HepG2 (cell line): ENCODE results near the gene ADM. TPM values are rescaled to one million over a fixed set of nuclear protein-coding genes. Genes with fewer than 3 reads are reported as not detected.

ENCODE experiments used
- ATAC-seq: fragments of 200-7000 bp; cut with Tn5 transposase; 3 replicates; pipeline ENCODE4 v1.9.1; 2020; ENCODE audit warnings: mild to moderate bottlenecking, moderate library complexity
- BruUV-seq: library from RNA; stranded (reverse); fragments of 400-500 nt; replicated peaks from 2 replicates; lab custom pipeline; 2021; lab: Mats Ljungman, UMichigan
- CTCF ChIA-PET: fragments of 300-600 bp; formaldehyde crosslinking; extraction: SDS; loops from one replicate; lab custom pipeline; 2021; ENCODE audit warnings: low total read pairs, inconsistent platforms, low intra/inter-chr PET ratio; lab: Yijun Ruan, JAX
- POLR2A ChIA-PET: fragments of 350-600 bp; sonication (Branson Sonifier 250); formaldehyde crosslinking; loops from one replicate; lab custom pipeline; 2020; ENCODE audit warnings: antibody characterized with exemption, inconsistent platforms; lab: Yijun Ruan, JAX
- DNase-seq: peaks from one replicate; pipeline ENCODE4 v3.0.0-alpha.2; 2015; ENCODE audit warnings: low spot score
- FAIRE-seq: peaks from 3 replicates; lab custom pipeline; 2011; peaks lifted over from hg19 to GRCh38; lab: Jason Lieb, UNC
- H2AFZ ChIP-seq: one replicate; pipeline ENCODE4 v1.6.1; 2011; ENCODE audit warnings: low read length, inconsistent platforms
- H3K27ac ChIP-seq: fragments of 300-600 bp; 3 replicates; pipeline ENCODE4 v1.8.0; 2011; ENCODE audit warnings: mixed run types, mild to moderate bottlenecking, mixed read lengths, low read length, inconsistent platforms; ENCODE audit not compliant: insufficient read depth; ENCODE audit errors: extremely low read length
- H3K27me3 ChIP-seq, 2 experiments: fragments of 200-600 bp in 1 of 2; 2 replicates in 1 of 2; 3 replicates in 1 of 2; pipeline versions ENCODE4 v1.6.0 to v1.8.0; 2011; ENCODE audit warnings: low read length in 2 of 2, mild to moderate bottlenecking in 2 of 2, moderate library complexity in 2 of 2, inconsistent platforms in 1 of 2; ENCODE audit not compliant: insufficient read depth in 2 of 2, control insufficient read depth in 1 of 2
- H3K36me3 ChIP-seq, 2 experiments: fragments of 200-600 bp in 1 of 2; replicated peaks in 1 of 2; 2 replicates in 1 of 2; 3 replicates in 1 of 2; pipeline versions ENCODE4 v1.5.1 to v1.8.0; 2011; ENCODE audit warnings: low read length in 2 of 2, inconsistent platforms in 1 of 2; ENCODE audit not compliant: insufficient read depth in 2 of 2, control insufficient read depth in 1 of 2
- H3K4me1 ChIP-seq: 2 replicates; pipeline ENCODE4 v1.5.1; 2012; ENCODE audit warnings: low read length, inconsistent platforms; ENCODE audit not compliant: insufficient read depth
- H3K4me2 ChIP-seq: 2 replicates; pipeline ENCODE4 v1.6.0; 2011; ENCODE audit warnings: low read depth, low read length, inconsistent platforms
- H3K4me3 ChIP-seq, 3 experiments: fragments of 200-600 bp in 1 of 3; sonication (generic), shearing (Covaris generic) in 1 of 3; replicated peaks in 1 of 3; 2 replicates each; pipeline ENCODE4 v1.5.1; 2011 to 2016; ENCODE audit warnings: low read length in 3 of 3, inconsistent platforms in 2 of 3, low read depth in 2 of 3, mild to moderate bottlenecking in 2 of 3, control low read depth in 1 of 3, mixed read lengths in 1 of 3; ENCODE audit not compliant: insufficient read depth in 1 of 3
- H3K79me2 ChIP-seq: one replicate; pipeline ENCODE4 v1.6.1; 2011; ENCODE audit warnings: low read length, inconsistent platforms; ENCODE audit not compliant: insufficient read depth
- H3K9ac ChIP-seq: 2 replicates; pipeline ENCODE4 v1.6.0; 2011; ENCODE audit warnings: mild to moderate bottlenecking, low read depth, low read length, inconsistent platforms; ENCODE audit not compliant: insufficient read depth
- H3K9me3 ChIP-seq: 2 replicates; pipeline ENCODE4 v1.5.1; 2012; ENCODE audit warnings: mild to moderate bottlenecking, low read length
- H4K20me1 ChIP-seq: 2 replicates; pipeline ENCODE4 v1.6.0; 2011; ENCODE audit warnings: inconsistent platforms, mild to moderate bottlenecking, low read length, moderate library complexity; ENCODE audit not compliant: insufficient read depth
- AGO2 ChIP-seq: fragments of 200-400 bp; formaldehyde crosslinking; optimal IDR thresholded peaks from 2 replicates; pipeline ENCODE3; 2017; ENCODE audit warnings: mild to moderate bottlenecking, low read depth, low read length, moderate library complexity
- ARID2 ChIP-seq: sonication (generic); formaldehyde crosslinking; IDR thresholded peaks from 2 replicates; pipeline ENCODE4 v1.8.1; 2022; ENCODE audit warnings: mild to moderate bottlenecking, missing genetic modification reagents, borderline replicate concordance
- CREB3 ChIP-seq: sonication (generic); formaldehyde crosslinking; IDR thresholded peaks from 2 replicates; pipeline ENCODE4 v1.5.0; 2020; ENCODE audit warnings: missing genetic modification reagents
- GMEB1 ChIP-seq: sonication (generic); formaldehyde crosslinking; IDR thresholded peaks from 2 replicates; pipeline ENCODE4 v1.5.1; 2020; ENCODE audit warnings: missing genetic modification reagents, mild to moderate bottlenecking, borderline replicate concordance
- HDAC2 ChIP-seq: sonication (generic); formaldehyde crosslinking; IDR thresholded peaks from 2 replicates; pipeline ENCODE4 v1.4.0; 2020; ENCODE audit warnings: missing genetic modification reagents
- ISL2 ChIP-seq: sonication (generic); formaldehyde crosslinking; IDR thresholded peaks from 2 replicates; pipeline ENCODE4 v1.5.0; 2020; ENCODE audit warnings: missing genetic modification reagents
- JUN ChIP-seq: sonication (generic); formaldehyde crosslinking; IDR thresholded peaks from 2 replicates; pipeline ENCODE4 v1.4.0; 2020; ENCODE audit warnings: mild to moderate bottlenecking, missing genetic modification reagents
- MYC ChIP-seq: sonication (generic); formaldehyde crosslinking; IDR thresholded peaks from 2 replicates; pipeline ENCODE4 v1.9.0; 2021; ENCODE audit warnings: missing genetic modification reagents, borderline replicate concordance
- ZBTB7B ChIP-seq: sonication (generic); formaldehyde crosslinking; IDR thresholded peaks from 2 replicates; pipeline ENCODE4 v1.4.0; 2020; ENCODE audit warnings: missing genetic modification reagents
- ZNF101 ChIP-seq: sonication (generic); formaldehyde crosslinking; IDR thresholded peaks from 2 replicates; pipeline ENCODE4 v1.4.0; 2020; ENCODE audit warnings: mild to moderate bottlenecking, low read depth, missing genetic modification reagents, borderline replicate concordance
- ZNF609 ChIP-seq: sonication (generic); formaldehyde crosslinking; IDR thresholded peaks from 2 replicates; pipeline ENCODE4 v1.4.0; 2020; ENCODE audit warnings: mild to moderate bottlenecking, missing genetic modification reagents, borderline replicate concordance
- ZNF776 ChIP-seq: sonication (generic); formaldehyde crosslinking; IDR thresholded peaks from 2 replicates; pipeline ENCODE4 v1.4.0; 2020; ENCODE audit warnings: mild to moderate bottlenecking, missing genetic modification reagents
- ZNF788 ChIP-seq: sonication (generic); formaldehyde crosslinking; IDR thresholded peaks from 2 replicates; pipeline ENCODE4 v1.5.0; 2020; ENCODE audit warnings: mild to moderate bottlenecking, missing genetic modification reagents, borderline replicate concordance
- WGBS: methylation state at CpG from one replicate; pipeline ENCODE4 v1.1.6; 2017; ENCODE audit warnings: low lambda C conversion rate; 5-methylcytosine and 5-hydroxymethylcytosine counted together
- in situ Hi-C: cut with HindIII; loops from 2 replicates; pipeline ENCODE4 v1.10.0; 2017; ENCODE audit warnings: low pct_unique_long_range_greater_than_20kb; ENCODE audit not compliant: extremely low pct_ligation_motif_present
- intact Hi-C: fragments of 100-400 bp; cut with micrococcal nuclease; formaldehyde crosslinking; loops from one replicate; pipeline ENCODE4 v1.10.0; 2022; ENCODE audit not compliant: unreplicated experiment
- polyA plus RNA-seq, 8 experiments: library from polyadenylated mRNA; depleted of rRNA in 3 of 8; stranded (reverse) in 7 of 8; unstranded in 1 of 8; fragments of >200 nt; fragmentation: Illumina TruSeq in 4 of 8; extraction: Trizol in 4 of 8; gene quantifications; 2 replicates each; pipeline versions ENCODE4 v1.2.1 to v1.2.3, GENCODE V29; 2011 to 2016; ENCODE audit warnings: low read depth in 4 of 8, missing spikeins in 1 of 8, mixed read lengths in 1 of 8; ENCODE audit not compliant: insufficient read depth in 1 of 8
- total RNA-seq, 5 experiments: library from RNA; depleted of rRNA; stranded (reverse); fragments of >200 nt; fragmentation: Illumina TruSeq; extraction: Trizol; gene quantifications; 2 replicates each; pipeline ENCODE4 v1.2.3, GENCODE V29; 2016; ENCODE audit warnings: low read depth in 1 of 5

ADM gene
- total and polyA plus RNA-seq, 2 of the 13 experiments (the other 11 are each of a cell fraction or from before 2014, with no cell fraction given) = 10.7 to 26.1 TPM

GRCh38 chr11:10288881-10289764 is 15.8 kb upstream of the ADM start:
- Histone ChIP-seq H3K4me3 (peak overlapping the region; percentile 17 to 70 (median 38); a peak in 5 of 6 replicates), H3K27me3 (no peaks in the 10 kb centered on the region; a peak in 1 of 5 replicates), H3K4me2 (peak overlapping the region; percentile 74), H3K9me3 (no peaks in the 10 kb centered on the region), H2AFZ (no peak overlapping the region), H3K9ac (peak overlapping the region; percentile 63), H3K79me2 (peaks cover 59% of the 10 kb centered on the region), H3K27ac (peak overlapping the region; percentile 82), H4K20me1 (no peaks in the 10 kb centered on the region; the same call in 1 of the 2 replicates), H3K36me3 (peaks cover 0 to 3% of the 10 kb centered on the region in 2 experiments; a peak in 2 of 5 replicates), H3K4me1 (peaks cover 88% of the 10 kb centered on the region)
- DNase-seq = peak; percentile 86
- FAIRE-seq = no peak
- BruUV-seq = no TSS peak
- in situ Hi-C loops (no loop called here), intact Hi-C loops (loop anchor here (2.0 to 5.0 kb wide), 2 partner anchors 14 to 518 kb away; partner anchors contain the start of gene EIF4G2)
- ChIA-PET CTCF (interaction anchor here (2.0 kb wide), 1 partner anchor 15 kb away, joined by 7 read pairs; the partner anchor contains the start of gene ADM), POLR2A (interaction anchor here (0.6 to 12.1 kb wide), 10 partner anchors 10 to 462 kb away, joined by 3 to 221 read pairs (median 4); partner anchors contain the start of genes ADM and CTR9)
- ATAC-seq = peak; percentile 81
- 0% methylated on average over 1 of the region's 24 CpGs for WGBS
- TF ChIP-seq ZNF609 (peak; percentile 75; the same call in 1 of the 2 replicates), ZNF788 (peak; percentile 67; the same call in 1 of the 2 replicates), GMEB1 (peak; percentile 52; the same call in 1 of the 2 replicates), CREB3 (CRISPR knock-in tag) (no peak), ZNF101 (CRISPR knock-in tag) (no peak), HDAC2 (peak; percentile 85), ZBTB7B (peak; percentile 92), JUN (0 out of 2 replicates have a peak, but pooled peaks have one; percentile 76), ISL2 (CRISPR knock-in tag) (0 out of 2 replicates have a peak, but pooled peaks have one; percentile 35), ZNF776 (CRISPR knock-in tag) (peak; percentile 85; the same call in 1 of the 2 replicates), AGO2 (peak; percentile 74), ARID2 (CRISPR knock-in tag) (peak; percentile 86), MYC (CRISPR knock-in tag) (peak; percentile 53; the same call in 1 of the 2 replicates)
